GM12873 (cell line): ENCODE measurements around the gene GLB1L.

Experiments used
- CTCF ChIP-seq: IDR thresholded peaks from 2 replicates; pipeline ENCODE4 v1.5.1; 2012; ENCODE audit warnings: low read depth, mild to moderate bottlenecking, moderate library complexity, low read length, control low read depth; ENCODE audit not compliant: insufficient read depth; ENCODE audit errors: missing control alignments

GLB1L gene

GRCh38 chr2:219216535-219216915 is 28.7 kb downstream of the GLB1L start:
- no peak for TF ChIP-seq CTCF

- no peak for TF ChIP-seq CTCF
These were observed 29.2 kb downstream of the GLB1L start for GRCh38 chr2:219215871-219216534.

GRCh38 chr2:219214786-219215185 is 30.5 kb downstream of the GLB1L start:
- no peak for TF ChIP-seq CTCF

GRCh38 chr2:219214141-219214540 is 31.1 kb downstream of the GLB1L start:
- TF ChIP-seq CTCF = no peak

GRCh38 chr2:219213486-219214071 is 31.7 kb downstream of the GLB1L start:
- TF ChIP-seq CTCF = no peak

GRCh38 chr2:219213026-219213415 is 32.2 kb downstream of the GLB1L start:
- TF ChIP-seq CTCF = no peak

- TF ChIP-seq CTCF = no peak
These were observed 34.3 kb downstream of the GLB1L start for GRCh38 chr2:219210886-219211362.
